ENCODE results near the gene PRRT3. TPM values are rescaled to one million over a fixed set of nuclear protein-coding genes. Genes with fewer than 3 reads are reported as not detected.
"Not testable (repeated sequence)": the region's sequence is repeated elsewhere in the genome, so short reads cannot be mapped to it uniquely, and the experiment has no call there.

PRRT3 gene
- total RNA-seq, 4 donors from 2014 or later, result 2.2 to 3.3 (median 2.7) TPM

GRCh38 chr3:9944271-9944670 is 7.9 kb downstream of the PRRT3 start:
- H3K36me3 ChIP-seq, result peaks cover 0 to 49% (median 0%) of the 10 kb centered on the region in 3 donors
- H3K4me3 ChIP-seq, result no peak overlapping the region

GRCh38 chr3:9942934-9943690 is 9.1 kb downstream of the PRRT3 start:
- 76 to 87% methylated on average over 10 to 11 of the region's 11 CpGs for WGBS, 2 donors
- DNase-seq (ENCODE audit: low spot score in 2 of 2), result no peak

More at GRCh38 chr3:9944271-9944670, 7.9 kb downstream of the PRRT3 start:
- TF ChIP-seq CTCF (IDR thresholded peaks at IDR 0.05), result no peak
- TF ChIP-seq POLR2A (IDR thresholded peaks at IDR 0.05), result no peak
- TF ChIP-seq EP300 (IDR thresholded peaks at IDR 0.05), result no peak
- no peaks in the 10 kb centered on the region for H3K27me3 ChIP-seq
- DNase-seq (ENCODE audit: low spot score in 2 of 2), result no peak
- peaks cover 0 to 26% (median 5%) of the 10 kb centered on the region in 4 donors for H3K4me1 ChIP-seq
- no peak overlapping the region for H3K27ac ChIP-seq
- H3K9me3 ChIP-seq, result no peaks in the 10 kb centered on the region
- WGBS, 2 donors, result 53 to 80% methylated on average over 2 to 11 of the region's 11 CpGs

GRCh38 chr3:9942164-9942563 is 10.0 kb downstream of the PRRT3 start:
- WGBS, 2 donors, result 80 to 85% methylated on average over 4 of the region's 4 CpGs
- no peak overlapping the region for H3K27ac ChIP-seq
- H3K36me3 ChIP-seq, result peaks cover 0 to 54% (median 0%) of the 10 kb centered on the region in 3 donors
- H3K27me3 ChIP-seq, result no peaks in the 10 kb centered on the region
- DNase-seq (ENCODE audit: low spot score in 2 of 2), result no peak
- peaks cover 0 to 14% (median 0%) of the 10 kb centered on the region in 4 donors for H3K4me1 ChIP-seq
- TF ChIP-seq EP300 (IDR thresholded peaks at IDR 0.05) (no peak), CTCF (IDR thresholded peaks at IDR 0.05) (no peak), POLR2A (IDR thresholded peaks at IDR 0.05) (no peak)
- no peaks in the 10 kb centered on the region for H3K9me3 ChIP-seq
- H3K4me3 ChIP-seq, result no peak overlapping the region

More at GRCh38 chr3:9942934-9943690, 9.1 kb downstream of the PRRT3 start:
- TF ChIP-seq EP300 (IDR thresholded peaks at IDR 0.05) (no peak), CTCF (IDR thresholded peaks at IDR 0.05) (no peak), POLR2A (IDR thresholded peaks at IDR 0.05) (no peak)
- H3K9me3 ChIP-seq, result no peaks in the 10 kb centered on the region
- H3K27ac ChIP-seq, result no peak overlapping the region
- peaks cover 0 to 44% (median 0%) of the 10 kb centered on the region in 3 donors for H3K36me3 ChIP-seq
- H3K4me1 ChIP-seq, result peaks cover 0 to 24% (median 5%) of the 10 kb centered on the region in 4 donors
- H3K27me3 ChIP-seq, result no peaks in the 10 kb centered on the region
- H3K4me3 ChIP-seq, result no peak overlapping the region

GRCh38 chr3:9940746-9941145 is 11.5 kb downstream of the PRRT3 start:
- H3K4me1 ChIP-seq, result peaks cover 0 to 14% (median 3%) of the 10 kb centered on the region in 4 donors
- 91 to 92% methylated on average over 7 to 10 of the region's 10 CpGs for WGBS, 2 donors
- H3K27me3 ChIP-seq, result no peaks in the 10 kb centered on the region
- TF ChIP-seq CTCF (IDR thresholded peaks at IDR 0.05), result no peak
- TF ChIP-seq POLR2A (IDR thresholded peaks at IDR 0.05), result no peak
- no peak for TF ChIP-seq EP300 (IDR thresholded peaks at IDR 0.05)
- H3K27ac ChIP-seq, result no peak overlapping the region
- H3K4me3 ChIP-seq, result no peak overlapping the region
- no peak for DNase-seq (ENCODE audit: low spot score in 2 of 2)
- H3K9me3 ChIP-seq, result no peaks in the 10 kb centered on the region
- peaks cover 0 to 64% (median 0%) of the 10 kb centered on the region in 3 donors for H3K36me3 ChIP-seq

GRCh38 chr3:9939906-9940305 is 12.3 kb downstream of the PRRT3 start:
- H3K4me1 ChIP-seq, result peaks cover under 1 to 14% (median 9%) of the 10 kb centered on the region in 4 donors
- WGBS, 2 donors, result 88 to 94% methylated on average over 18 to 26 of the region's 32 CpGs

More at GRCh38 chr3:9939906-9940305, 12.3 kb downstream of the PRRT3 start:
- H3K9me3 ChIP-seq; H3K4me3 ChIP-seq; H3K27me3 ChIP-seq; DNase-seq (ENCODE audit: low spot score in 2 of 2); H3K27ac ChIP-seq: not testable (repeated sequence)
- H3K36me3 ChIP-seq, result peaks cover 0 to 71% (median 0%) of the 10 kb centered on the region in 3 donors
